ENCODE results near the gene AMMECR1L. TPM values are rescaled to one million over a fixed set of nuclear protein-coding genes. Genes with fewer than 3 reads are reported as not detected.
"Not testable (repeated sequence)": the region's sequence is repeated elsewhere in the genome, so short reads cannot be mapped to it uniquely, and the experiment has no call there.

Gene AMMECR1L
- total RNA-seq = 10 to 100 TPM; 11.5 to 17.8 (median 14.3) TPM

DNA sequence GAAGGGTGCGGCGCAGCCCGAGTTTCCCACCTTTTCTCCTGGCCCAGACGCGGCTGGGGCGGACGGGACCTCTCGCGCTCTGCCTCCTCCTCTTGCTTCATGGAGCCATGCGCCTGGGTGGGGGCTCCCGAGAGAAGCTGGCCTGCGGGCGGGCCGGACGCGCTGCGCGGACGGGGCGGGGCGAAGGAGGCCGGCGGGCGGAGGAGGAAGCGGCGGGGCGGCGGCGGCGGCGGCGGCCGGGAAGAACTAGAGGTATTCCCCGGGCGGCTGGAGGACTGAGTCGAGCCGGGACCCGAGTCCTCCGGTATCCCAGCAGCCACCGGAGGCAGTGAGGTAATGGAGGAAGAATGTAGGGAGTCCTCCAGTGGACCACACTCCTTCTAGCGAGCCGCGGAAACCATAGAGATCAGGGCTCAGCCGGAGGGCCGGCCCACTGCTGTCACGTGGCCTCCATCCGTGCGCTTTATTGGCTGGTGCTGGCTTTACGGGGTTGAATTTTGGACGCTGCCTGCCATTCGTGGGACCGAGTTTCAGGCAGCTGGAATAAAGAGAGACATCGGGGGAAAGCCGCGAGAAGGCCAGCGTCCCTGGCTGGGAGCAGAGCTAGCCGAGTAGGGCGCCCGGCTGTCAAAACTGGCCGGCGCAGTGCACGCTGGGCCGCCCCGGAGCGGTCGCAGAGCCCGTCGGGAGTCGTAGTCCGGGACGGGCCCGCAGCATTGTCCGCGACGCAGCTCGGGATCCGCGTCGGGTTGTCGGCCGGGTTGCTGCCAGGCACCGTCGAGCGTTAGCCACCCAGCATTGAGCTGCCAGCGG is at the start of gene AMMECR1L:
Gene AMMECR1L (minus strand): TSS at position 177 of the 813 bp plus-strand sequence. CDS start 11,722 bp downstream, outside the sequence.
- DNase-seq (peak; percentile 80 to 97), ATAC-seq (ENCODE audit: low FRiP score in 2 of 2) (peak; percentile 97 to 99)
- peaks cover 3 to 22% (median 4%) of the 10 kb centered on the region in 4 donors for H3K36me3 ChIP-seq
- peak within 1 kb of the TSS; percentile 58 to 74 (median 62) for H3K4me3 ChIP-seq
- 0% methylated on average over 6 of the region's 85 CpGs; no CpG with 5 or more reads in 1 of the 2 donors for WGBS, 2 donors
- H3K4me1 ChIP-seq = peaks cover 21 to 40% (median 28%) of the 10 kb centered on the region in 4 donors
- H3K27me3 ChIP-seq, H3K9me3 ChIP-seq: not testable (repeated sequence)
- H3K27ac ChIP-seq = peak within 1 kb of the TSS; percentile 91 to 95 (median 94)
- TF ChIP-seq POLR2AphosphoS5 (IDR thresholded peaks at IDR 0.05) = peak; percentile 50 to 76
- peak in 1 of 4 donors; percentile 77 for TF ChIP-seq POLR2A (IDR thresholded peaks at IDR 0.05)

DNA sequence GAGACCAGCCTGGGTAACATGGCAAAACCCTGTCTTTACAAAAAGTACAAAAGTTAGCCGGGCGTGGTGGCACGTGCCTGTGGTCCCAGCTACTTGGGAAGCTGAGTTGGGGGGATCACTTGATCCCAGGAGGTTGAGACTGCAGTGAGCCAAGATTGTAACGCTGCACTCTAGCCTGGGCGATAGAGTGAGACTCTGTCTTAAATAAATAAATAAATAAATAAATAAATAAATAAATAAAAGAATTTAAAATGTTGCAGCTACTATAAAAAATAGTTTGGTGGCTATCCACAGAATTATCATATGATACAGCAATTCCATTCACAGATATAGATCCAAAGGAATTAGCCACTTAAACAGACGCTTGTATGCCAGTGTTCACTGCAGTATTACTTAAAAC is 49.6 kb upstream of the AMMECR1L start:
- no peaks in the 10 kb centered on the region for H3K9me3 ChIP-seq
- WGBS, 2 donors = 91 to 95% methylated on average over 6 of the region's 6 CpGs
- peak in 1 of 2 donors; percentile 7 for DNase-seq
- H3K36me3 ChIP-seq = no peaks in the 10 kb centered on the region
- TF ChIP-seq, protein P1, sequence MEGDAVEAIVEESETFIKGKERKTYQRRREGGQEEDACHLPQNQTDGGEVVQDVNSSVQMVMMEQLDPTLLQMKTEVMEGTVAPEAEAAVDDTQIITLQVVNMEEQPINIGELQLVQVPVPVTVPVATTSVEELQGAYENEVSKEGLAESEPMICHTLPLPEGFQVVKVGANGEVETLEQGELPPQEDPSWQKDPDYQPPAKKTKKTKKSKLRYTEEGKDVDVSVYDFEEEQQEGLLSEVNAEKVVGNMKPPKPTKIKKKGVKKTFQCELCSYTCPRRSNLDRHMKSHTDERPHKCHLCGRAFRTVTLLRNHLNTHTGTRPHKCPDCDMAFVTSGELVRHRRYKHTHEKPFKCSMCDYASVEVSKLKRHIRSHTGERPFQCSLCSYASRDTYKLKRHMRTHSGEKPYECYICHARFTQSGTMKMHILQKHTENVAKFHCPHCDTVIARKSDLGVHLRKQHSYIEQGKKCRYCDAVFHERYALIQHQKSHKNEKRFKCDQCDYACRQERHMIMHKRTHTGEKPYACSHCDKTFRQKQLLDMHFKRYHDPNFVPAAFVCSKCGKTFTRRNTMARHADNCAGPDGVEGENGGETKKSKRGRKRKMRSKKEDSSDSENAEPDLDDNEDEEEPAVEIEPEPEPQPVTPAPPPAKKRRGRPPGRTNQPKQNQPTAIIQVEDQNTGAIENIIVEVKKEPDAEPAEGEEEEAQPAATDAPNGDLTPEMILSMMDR (IDR thresholded peaks at IDR 0.05) = no peak
- TF ChIP-seq POLR2A (IDR thresholded peaks at IDR 0.05) = no peak
- no peak for TF ChIP-seq POLR2AphosphoS5 (IDR thresholded peaks at IDR 0.05)
- TF ChIP-seq EP300 (IDR thresholded peaks at IDR 0.05) = no peak
- no peak overlapping the region for H3K27ac ChIP-seq
- no peaks in the 10 kb centered on the region for H3K27me3 ChIP-seq
- H3K4me1 ChIP-seq = no peaks in the 10 kb centered on the region
- no peak for ATAC-seq (ENCODE audit: low FRiP score in 2 of 2)
- no peak overlapping the region for H3K4me3 ChIP-seq

DNA sequence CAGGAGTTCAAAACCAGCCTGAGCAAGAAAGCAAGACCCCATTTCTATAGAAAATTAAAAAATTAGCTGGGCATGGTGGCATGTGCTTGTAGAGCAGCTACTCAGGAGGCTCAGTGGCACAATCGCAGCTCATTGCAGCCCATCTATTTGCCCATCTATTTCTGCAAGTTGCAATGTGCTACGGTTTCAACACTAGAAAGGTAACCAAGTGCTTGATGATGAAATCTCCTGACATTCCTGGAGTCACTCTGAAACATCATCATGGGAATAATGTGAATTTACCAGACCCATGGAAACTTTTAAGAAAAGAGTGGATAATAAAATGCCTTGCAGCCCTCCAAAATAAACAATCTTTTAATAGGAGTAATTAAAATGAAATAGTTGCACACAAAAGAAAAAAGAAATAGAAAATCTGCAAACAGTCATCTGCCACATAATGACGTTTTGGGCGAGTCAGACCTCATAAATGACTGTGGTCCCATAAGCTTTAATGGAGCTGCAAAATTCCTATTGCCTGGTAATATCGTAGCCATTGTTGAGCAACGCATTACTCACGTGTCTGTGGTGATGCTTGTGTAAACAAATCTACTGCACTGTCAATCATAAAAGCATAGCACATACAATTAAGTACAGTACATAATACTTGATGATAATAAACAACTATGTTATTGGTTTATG is 46.6 kb upstream of the AMMECR1L start:
- Histone ChIP-seq H3K27ac (no peak overlapping the region), H3K9me3 (no peaks in the 10 kb centered on the region), H3K4me1 (no peaks in the 10 kb centered on the region), H3K36me3 (no peaks in the 10 kb centered on the region), H3K4me3 (no peak overlapping the region), H3K27me3 (no peaks in the 10 kb centered on the region)
- TF ChIP-seq POLR2A (IDR thresholded peaks at IDR 0.05) (no peak), POLR2AphosphoS5 (IDR thresholded peaks at IDR 0.05) (no peak), EP300 (IDR thresholded peaks at IDR 0.05) (no peak)
- TF ChIP-seq, protein P1 (IDR thresholded peaks at IDR 0.05) = no peak
- ATAC-seq (ENCODE audit: low FRiP score in 2 of 2) (no peak), DNase-seq (no peak)
- 53 to 59% methylated on average over 7 of the region's 7 CpGs for WGBS, 2 donors

DNA sequence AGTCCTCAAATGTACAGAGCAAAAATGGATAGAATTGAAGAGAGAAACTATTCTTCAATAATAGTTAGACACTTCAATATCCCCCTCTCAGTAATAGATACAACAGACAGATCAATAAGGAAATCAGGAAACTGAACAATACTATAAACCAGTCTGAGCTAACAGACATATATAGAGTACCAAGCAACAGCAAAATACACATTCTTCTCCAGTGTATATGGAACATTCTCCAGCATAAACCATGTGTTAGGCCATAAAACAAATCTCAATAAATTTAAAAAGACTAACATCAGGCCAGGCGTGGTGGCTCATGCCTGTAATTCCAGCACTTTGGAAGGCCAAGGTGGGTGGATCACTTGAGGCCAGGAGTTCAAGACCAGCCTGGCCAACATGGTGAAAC is 43.7 kb upstream of the AMMECR1L start:
- H3K4me3 ChIP-seq = no peak overlapping the region
- no peak for ATAC-seq (ENCODE audit: low FRiP score in 2 of 2)

DNA sequence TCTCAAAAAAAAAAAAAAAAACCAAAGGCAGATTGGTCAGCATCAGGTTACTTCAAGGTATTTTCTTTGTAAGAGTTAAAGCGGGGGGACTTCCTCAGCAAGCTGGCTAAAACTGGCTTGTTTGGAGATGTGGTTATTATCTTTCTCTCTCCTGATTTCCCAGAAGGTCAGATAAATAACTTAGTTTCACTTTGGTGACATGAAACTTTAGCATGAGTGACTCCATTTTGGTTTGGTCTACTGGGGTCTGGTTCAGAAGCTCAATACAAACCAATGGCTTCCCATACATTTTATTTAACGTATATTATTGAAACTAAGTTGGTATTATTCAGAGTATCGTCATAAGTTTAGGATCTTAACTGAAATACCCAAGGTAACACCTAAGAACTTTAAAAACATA is 41.6 kb upstream of the AMMECR1L start:
- Histone ChIP-seq H3K36me3 (no peaks in the 10 kb centered on the region), H3K9me3 (no peaks in the 10 kb centered on the region), H3K4me1 (no peaks in the 10 kb centered on the region), H3K27me3 (no peaks in the 10 kb centered on the region), H3K4me3 (no peak overlapping the region), H3K27ac (no peak overlapping the region)
- 93 to 95% methylated on average over 3 of the region's 3 CpGs for WGBS, 2 donors
- ATAC-seq (ENCODE audit: low FRiP score in 2 of 2) (no peak), DNase-seq (no peak)
- TF ChIP-seq POLR2AphosphoS5 (IDR thresholded peaks at IDR 0.05) (no peak), POLR2A (IDR thresholded peaks at IDR 0.05) (no peak), EP300 (IDR thresholded peaks at IDR 0.05) (no peak)
- TF ChIP-seq, protein P1 (IDR thresholded peaks at IDR 0.05) = no peak

More for the DNA sequence above, 43.7 kb upstream of the AMMECR1L start:
- no peaks in the 10 kb centered on the region for H3K9me3 ChIP-seq
- no peak for DNase-seq
- H3K4me1 ChIP-seq = no peaks in the 10 kb centered on the region
- WGBS, 2 donors = 92 to 100% methylated on average over 1 of the region's 1 CpG
- H3K27me3 ChIP-seq = no peaks in the 10 kb centered on the region
- no peak overlapping the region for H3K27ac ChIP-seq
- no peak for TF ChIP-seq POLR2AphosphoS5 (IDR thresholded peaks at IDR 0.05)
- TF ChIP-seq POLR2A (IDR thresholded peaks at IDR 0.05) = no peak
- no peaks in the 10 kb centered on the region for H3K36me3 ChIP-seq

Data from upper lobe of left lung (tissue), 6 donors.